Amygdala (tissue), 56 donors: ENCODE measurements around the gene SMIM34.
"Not testable (repeated sequence)": the region's sequence is repeated elsewhere in the genome, so short reads cannot be mapped to it uniquely, and the experiment has no call there.

Experiments used
- DNase-seq, 56 donors: peaks; one replicate each; lab custom pipeline; 2025; lab: John Stamatoyannopoulos, UW

Gene SMIM34, protein sequence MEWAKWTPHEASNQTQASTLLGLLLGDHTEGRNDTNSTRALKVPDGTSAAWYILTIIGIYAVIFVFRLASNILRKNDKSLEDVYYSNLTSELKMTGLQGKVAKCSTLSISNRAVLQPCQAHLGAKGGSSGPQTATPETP

DNA sequence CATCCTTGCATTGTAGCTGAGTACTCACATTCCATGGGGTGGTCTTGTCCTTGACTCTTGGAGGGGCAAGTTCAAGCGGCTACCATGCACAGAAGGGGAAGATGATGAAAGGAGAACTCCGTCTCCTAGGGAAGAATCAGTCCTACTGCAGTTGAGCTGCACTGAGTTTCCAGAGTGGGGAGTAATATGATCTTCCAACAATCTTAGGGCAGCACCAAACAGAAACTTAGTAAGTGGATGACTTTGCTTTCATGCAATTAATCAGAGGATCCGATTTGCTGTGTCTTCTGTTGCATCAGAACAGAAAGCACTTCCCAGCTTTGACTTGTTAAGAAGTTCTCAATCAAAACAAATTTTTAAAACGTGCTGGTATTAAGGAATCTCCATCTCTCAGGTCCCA is at the start of gene SMIM34:
Gene SMIM34, minus strand, starts transcription at position 147 of the 400 bp plus-strand sequence. Its CDS starts 112 bp downstream, at position 35.
- not testable (repeated sequence) for DNase-seq

DNA sequence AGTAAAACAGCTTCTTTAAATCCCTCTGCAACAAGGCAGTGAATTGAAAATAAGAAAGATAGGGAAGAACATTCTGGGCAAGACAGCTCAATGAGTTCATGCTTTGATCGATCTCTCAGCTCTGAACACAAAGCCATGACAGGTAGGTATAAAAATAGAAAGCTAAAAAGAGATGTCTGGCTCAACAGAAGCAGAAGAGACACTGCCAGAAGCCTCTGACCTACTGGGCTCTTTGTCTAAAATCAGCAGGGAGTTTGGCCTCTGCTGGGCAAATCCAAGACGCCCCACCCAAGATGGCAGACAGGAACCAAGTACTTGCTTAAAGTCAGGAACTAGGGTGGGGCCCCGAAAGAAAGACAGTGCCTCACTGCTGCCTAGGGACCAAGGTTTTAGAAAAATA is 43.6 kb upstream of the SMIM34 start:
- DNase-seq = not testable (repeated sequence)

DNA sequence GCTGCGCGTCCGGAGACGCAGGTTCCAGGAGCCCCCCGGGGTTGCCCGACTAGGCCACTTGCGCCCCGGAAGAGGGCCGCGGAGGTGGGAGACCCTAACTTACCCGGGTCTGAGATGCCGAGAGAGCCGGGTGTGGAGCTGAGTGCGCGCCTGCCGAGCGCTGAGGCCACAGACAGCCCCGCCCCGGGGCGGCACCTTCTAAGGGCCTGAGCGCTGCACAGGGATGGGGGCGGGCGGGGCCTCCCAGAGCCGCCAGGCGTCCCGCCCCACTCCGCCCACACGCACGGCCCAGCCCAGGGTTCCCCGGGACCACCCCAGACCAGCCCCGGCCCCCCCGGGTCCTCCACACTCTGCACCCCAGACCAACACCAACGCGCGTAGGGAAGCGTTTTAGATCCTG is 35.7 kb upstream of the SMIM34 start:
- DNase-seq = not testable (repeated sequence)

DNA sequence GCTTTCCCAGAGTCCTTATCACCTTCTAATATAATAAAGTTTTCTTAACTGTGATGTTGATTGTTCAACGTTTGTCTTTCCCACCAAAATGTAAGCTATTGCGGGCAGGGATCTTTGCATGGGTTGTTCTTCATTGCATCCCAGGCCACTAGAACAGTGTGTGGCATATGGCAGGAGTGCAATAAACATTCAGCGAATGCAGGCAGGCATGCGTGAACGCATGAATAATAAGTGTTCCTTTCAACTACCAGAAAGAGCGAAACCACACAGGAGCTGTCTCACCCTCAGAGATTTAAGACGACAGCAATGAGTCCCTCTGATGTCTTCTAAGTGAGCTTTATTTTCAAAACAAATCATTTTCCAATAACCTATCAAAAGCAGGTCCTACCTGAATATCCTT is 34.5 kb upstream of the SMIM34 start:
- DNase-seq = not testable (repeated sequence)

DNA sequence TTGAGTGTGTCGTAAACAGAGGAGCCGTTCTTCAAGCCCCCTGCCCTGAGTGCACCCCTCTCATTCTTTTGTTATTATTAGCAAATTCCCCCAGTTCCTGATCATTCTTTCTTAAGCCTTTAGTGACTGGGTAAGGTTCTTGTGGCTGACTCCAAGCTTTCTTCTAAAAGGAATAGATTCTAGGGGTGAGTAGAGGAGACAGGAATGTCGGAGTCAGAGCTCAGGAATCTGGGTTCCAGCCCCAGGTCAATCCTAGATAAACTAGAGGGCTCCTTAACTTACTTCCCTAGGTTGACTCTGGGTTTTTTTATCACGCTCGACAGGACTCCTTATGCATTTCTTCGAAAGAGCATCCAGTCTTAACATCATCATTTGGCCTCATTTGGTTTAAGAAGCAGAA is 32.4 kb upstream of the SMIM34 start:
- DNase-seq = not testable (repeated sequence)

DNA sequence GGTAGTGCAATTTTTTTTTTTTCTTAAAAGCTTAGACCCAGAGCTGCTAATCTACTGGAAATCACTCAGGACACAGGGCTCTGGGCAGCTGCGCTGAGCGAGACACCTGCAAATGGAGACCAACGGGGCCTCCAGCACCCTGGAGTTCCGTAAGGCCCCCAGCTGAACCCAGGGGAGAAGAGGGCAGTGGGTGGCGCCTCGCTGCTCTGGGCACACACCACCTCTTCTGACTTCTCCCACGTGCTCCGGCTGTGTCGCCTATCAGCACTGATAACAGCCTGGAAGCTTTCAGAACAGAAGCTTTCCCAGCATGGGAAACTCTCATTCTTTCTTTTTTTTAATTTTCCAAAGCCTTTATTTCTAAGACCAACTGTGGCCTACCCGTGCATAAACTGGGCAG is 31.9 kb upstream of the SMIM34 start:
- DNase-seq = not testable (repeated sequence)

DNA sequence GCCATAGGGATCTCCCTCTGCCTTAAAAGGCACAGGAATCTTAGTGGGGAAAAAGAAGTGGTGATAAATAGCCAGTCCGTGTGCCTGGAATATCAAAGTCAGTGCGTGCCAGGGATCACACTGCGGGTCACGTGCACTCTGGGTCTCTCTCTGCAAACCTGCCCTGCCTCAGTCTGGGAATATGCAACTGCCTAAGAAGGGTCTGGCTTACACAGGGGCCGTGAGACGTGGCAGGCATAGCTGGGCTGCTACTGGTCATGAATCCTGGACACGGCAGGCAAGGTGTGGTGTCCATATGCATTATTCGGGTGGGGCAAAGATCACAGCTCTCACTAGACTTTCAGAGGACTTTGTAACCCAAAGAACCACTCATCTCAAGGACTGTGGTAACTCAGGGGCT is 23.3 kb upstream of the SMIM34 start:
- DNase-seq = not testable (repeated sequence)

DNA sequence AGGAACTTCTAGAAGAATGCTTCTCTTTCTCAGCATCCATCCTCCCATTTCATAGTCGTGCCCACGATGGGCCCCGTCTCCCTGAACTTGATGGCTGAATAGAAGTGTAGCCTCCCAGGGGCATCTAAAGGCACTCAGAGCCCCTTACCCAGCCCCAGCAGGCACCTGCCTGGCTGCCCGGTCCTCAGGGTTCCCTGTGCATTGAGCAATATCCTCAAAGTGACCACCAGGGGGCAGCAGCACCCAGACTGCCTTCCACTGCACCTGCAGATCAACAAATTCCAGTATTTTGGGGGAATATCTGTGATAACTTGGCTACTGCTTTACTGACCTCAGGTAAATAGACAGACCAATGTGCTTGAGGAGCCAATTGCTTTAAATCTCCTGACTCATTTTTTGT is 19.7 kb upstream of the SMIM34 start:
- not testable (repeated sequence) for DNase-seq

DNA sequence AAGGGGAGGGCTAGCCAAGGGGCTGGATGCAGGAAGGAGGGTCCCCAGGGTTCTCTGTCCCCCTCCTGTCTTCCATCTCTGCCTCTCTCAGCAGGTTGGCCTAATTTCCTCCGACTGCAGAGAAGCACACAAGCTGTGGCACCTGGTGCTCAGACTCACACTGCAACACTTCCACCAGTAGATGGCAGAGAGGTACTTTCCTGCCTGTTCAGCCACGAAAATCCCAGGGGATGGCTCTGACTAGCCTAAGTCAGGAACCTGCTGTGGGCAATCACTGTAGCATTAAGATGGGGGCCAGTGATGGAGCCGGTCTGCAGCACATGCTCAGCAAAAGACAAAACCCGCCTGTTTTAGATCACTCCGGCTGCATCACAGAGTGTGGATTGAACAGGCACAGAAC is 6.0 kb upstream of the SMIM34 start:
- not testable (repeated sequence) for DNase-seq

DNA sequence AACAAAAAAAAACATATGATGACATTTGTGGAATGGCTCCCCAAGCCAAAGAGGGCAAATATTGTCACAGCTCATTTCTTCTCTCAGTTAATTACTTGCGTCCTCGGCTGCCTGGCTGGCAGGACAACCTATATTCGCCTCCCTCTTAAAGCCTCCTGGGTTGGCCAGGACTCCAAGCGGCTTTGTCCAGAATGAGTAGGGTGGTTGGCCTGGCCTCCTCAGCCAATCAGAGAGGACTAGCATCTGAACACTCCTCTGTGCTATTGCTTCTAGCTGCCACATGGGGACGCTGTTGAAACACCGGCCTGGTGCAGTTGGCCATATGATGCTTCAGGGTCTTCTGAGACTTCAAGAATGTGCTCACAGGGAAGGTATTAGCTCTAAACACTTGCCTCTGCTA is 4.7 kb upstream of the SMIM34 start:
- DNase-seq = not testable (repeated sequence)

DNA sequence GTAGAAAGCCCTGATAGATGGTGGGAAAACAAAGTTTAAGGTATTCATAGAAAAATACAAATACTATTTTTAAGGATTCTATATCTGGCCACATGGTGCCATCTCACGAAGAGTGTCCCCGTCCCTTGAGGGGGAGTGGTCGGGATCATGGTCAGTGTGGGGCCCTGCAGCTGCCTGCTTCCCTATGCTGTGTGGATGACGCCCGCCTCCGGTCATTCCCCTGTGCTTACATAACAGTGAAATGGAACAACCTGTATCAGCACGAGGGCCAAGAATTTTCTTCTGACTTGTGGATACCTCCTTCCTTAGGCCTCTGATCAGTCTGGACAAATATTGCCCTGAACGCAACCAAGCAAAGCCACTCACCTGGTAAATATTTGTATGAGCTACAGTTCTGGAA is 3.6 kb upstream of the SMIM34 start:
- not testable (repeated sequence) for DNase-seq

DNA sequence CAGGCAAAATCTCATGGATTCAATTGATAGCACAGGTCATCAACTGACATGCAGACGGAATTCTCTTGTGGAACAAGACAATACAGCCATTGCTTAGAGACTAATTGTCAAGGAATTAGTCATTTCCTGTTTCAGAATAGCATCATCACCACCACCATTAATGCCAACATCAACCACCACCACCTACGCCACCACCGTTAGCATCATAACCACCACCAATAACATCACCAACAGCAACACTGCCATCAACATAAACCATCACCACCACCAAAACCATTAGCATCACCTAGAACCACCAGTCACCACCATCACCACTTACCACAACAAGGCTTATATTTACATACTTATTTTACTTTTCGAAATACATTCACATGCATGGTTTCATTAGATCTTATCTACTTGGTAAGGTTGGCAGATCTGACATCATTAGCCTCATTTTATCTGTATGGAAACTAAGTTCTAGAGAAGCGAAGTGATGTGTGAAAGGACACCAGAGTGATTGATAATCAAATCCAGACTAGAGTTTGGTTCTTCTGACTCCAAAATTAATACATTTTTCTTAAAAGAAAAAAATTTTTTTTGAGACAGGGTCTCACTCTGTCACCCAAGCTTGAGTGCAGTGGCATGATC is 6.2 kb downstream of the SMIM34 start:
- not testable (repeated sequence) for DNase-seq

DNA sequence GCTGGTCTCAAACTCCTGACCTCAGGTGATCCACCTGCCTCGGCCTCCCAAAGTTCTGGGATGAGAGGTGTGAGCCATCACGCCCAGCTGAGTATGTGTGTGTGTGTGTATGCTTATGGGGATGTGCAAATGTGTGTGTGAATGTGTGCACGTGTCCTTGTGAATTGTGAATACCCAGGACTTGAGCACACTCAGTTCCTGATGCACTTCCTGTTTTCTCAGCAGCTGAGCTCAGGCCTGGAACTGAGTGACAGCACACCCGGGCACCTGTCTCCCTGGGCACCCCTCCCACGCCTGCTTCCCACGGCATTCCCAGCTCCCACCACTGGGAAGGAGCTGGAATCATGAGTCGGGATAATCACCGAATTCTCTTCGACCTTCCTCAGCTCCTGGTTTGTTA is 16.5 kb downstream of the SMIM34 start:
- not testable (repeated sequence) for DNase-seq

DNA sequence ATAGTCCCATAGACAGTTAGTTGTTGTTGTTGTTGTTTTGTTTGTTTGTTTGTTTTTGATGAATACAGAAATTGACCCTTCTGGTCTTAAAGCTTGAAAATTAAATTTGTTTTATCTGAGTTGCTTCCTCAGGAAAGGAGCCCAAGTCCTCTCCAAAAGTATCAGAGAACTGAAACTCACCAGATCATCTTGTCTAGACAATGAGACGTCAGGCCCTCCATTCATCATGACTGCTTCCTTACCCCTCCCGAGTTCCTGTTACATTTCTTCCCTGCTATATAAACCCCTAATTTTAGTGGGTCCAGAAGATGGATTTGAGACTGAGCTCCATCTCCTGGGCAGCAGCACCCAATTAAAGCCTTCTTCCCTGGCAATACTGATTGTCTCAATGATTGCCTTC is 17.1 kb downstream of the SMIM34 start:
- DNase-seq = not testable (repeated sequence)

DNA sequence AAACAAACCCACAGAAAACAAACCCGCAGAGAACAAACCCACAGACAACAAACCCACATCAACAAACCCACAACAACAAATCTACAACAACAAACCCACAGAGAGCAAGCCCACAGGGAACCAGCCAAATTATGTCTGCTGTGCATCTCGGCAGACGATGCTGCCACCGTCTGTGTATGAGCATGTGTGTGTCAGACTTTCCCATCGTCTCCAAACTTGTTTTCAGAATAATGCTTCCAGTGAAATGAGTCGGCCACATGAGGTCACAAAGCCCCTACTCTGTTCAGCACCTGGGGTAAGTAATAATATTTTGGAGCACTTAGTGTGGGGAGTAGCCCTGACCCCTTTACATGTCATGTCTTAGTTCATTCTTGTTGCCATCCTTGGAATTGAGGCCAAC is 17.6 kb downstream of the SMIM34 start:
- DNase-seq = not testable (repeated sequence)

DNA sequence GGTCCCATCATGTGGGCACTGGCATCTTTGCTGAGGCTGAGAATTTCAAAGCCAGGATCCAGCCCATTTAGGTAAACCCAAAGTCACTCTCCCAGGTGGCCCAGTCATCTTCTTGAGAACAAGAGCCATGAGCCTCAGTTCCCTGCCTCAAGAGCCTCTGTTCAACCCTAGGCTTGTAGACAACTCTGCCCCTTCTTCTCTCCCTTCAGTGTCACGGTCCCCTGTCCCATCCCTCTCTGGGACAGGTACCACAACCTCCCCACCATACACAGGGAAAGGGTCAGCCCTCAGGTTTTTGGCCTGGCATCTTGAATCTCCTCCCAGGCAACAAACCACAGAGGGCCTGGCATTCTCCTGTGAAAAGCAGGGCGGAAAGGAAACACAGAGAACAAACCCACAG is 18.1 kb downstream of the SMIM34 start:
- not testable (repeated sequence) for DNase-seq

DNA sequence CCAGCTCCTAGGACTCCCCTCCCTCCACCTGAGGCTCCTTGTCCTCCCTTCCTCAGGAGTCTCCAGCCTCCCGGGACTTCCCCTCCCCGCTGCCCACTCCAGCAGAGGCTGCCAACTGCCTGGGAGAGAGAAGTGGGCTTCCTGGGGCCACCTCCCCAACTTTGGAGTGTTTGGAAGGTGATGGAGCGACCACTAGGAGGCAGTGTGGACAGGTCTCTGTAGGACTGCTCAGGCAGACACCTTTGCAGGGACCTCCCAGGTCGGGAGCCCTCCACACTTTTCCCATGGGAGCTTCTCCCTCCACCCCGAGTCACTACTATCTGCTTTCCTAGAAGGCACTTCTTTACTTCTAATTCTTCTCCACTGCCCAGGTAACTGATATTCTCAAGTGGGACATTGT is 19.0 kb downstream of the SMIM34 start:
- DNase-seq = not testable (repeated sequence)

DNA sequence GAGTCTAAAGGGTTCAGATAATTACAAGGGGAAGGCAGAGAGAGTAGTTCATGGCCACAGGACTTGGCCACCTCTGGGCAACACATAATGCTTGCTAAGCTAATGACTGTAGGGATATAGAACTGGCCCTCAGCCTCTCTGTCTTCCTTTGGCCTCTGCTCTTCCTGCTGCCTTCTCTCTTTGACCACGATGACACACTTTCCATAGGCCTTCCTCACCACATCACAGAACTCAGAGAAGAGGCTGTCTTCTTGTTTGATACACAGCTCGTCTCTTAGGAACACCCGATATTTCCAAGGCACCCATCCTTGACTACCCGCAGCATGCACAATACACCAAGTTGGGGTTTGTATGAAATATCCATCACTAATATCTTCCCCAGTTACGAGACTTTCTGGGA is 23.2 kb downstream of the SMIM34 start:
- not testable (repeated sequence) for DNase-seq

DNA sequence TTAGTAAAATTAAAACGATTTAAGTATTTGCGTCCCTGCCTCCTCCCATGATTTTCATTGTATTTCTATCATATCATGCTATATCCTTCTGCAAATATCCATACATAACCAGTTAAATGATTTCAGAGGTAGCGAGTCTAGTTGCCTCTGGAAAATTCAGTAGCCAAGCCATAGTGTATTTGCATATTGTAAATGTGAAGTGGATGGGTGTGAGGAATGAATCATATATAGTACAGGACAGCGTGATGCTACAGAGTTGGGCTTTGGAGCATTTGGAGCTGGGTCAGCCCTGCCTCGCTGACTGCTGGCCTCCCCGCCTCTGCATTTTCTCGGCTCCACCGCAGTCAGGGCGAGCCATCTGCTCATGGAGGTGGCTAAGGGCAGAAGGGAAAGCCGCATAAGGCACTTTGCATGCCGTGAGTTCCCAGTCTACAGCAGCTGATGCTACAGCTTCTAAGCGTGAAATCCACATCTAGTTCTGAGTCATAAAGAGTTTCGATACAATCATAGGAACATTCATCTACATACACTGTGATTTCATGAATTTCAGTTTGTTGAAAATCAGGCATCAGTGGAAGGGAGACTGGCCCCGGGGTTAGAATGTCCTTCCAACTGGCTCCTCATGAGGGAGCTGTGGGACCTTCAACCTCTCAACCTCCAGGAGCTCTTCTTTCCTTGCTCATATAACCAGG is 39.9 kb downstream of the SMIM34 start:
- not testable (repeated sequence) for DNase-seq

DNA sequence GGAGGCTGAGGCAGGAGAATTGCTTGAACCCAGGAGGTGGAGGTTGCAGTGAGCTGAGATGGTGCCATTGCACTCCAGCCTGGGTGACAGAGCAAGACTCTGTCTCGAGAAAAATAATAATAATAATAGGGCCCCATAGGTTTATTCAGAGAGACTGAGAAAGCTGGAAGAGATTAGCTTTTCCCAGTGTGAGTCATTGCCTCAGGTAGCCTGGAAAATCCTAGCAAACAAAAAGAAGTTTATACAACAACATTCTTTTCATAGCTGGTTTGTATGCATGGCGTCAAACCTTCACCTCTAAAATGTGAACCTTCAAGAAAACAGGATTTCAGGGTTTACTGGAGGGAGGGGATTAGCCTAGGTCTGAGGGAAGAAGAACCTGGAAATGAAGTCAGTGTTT is 40.6 kb downstream of the SMIM34 start:
- not testable (repeated sequence) for DNase-seq

DNA sequence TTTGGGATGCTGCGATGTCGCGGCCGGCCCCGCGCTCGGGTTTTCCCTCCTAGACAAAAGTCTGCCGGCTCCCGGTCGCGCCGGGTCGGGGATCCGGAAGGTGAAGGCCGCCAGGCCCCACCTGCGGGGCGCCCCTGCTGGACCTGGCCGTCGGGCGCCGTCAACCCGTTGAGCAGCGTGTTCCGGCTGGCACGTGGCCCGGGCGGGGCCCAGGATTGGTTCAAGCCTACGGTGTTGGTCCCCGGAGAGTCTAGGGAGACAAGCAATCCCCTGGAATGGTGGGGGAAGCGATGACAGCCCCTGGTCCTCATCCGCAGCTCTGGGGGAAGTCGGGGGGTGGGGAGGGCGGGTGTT is 48.2 kb downstream of the SMIM34 start:
- not testable (repeated sequence) for DNase-seq
